ENCODE data around the gene GPR180.

GPR180 gene

GRCh38 chr13:94601446-94602431, at the start of gene GPR180:
GPR180 (plus strand) TSS chr13:94601857; CDS start chr13:94601928, 71 bp downstream.
- no peaks in the 10 kb centered on the region for H3K9me3 ChIP-seq (ENCODE audit: low read depth, low read length)
- DNase-seq (ENCODE audit: low read depth, low spot score): peak; percentile 97
- H3K36me3 ChIP-seq (ENCODE audit: insufficient read depth, low read length): peaks cover 18% of the 10 kb centered on the region; the same call in 1 of the 2 replicates
- peak; percentile 93 for TF ChIP-seq POLR2AphosphoS5 (IDR thresholded peaks at IDR 0.05; ENCODE audit: borderline replicate concordance, low read depth, low read length)
- no peak for TF ChIP-seq FOXP2 (optimal IDR thresholded peaks at IDR 0.05; ENCODE audit: control extremely low read depth, extremely low read length, insufficient read depth)
- TF ChIP-seq EZH2 (IDR thresholded peaks at IDR 0.05): no peak
- H3K27ac ChIP-seq: peak within 1 kb of the TSS; percentile 67; the same call in 1 of the 2 replicates
- peak within 1 kb of the TSS; percentile 98 for H3K4me3 ChIP-seq
- H3K9ac ChIP-seq (ENCODE audit: insufficient read length): peak within 1 kb of the TSS; percentile 85

GRCh38 chr13:94552095-94552494, 49.6 kb upstream of the GPR180 start:
- no peaks in the 10 kb centered on the region for H3K9me3 ChIP-seq (ENCODE audit: low read depth, low read length)
- no peak overlapping the region for H3K9ac ChIP-seq (ENCODE audit: insufficient read length)
- no peak overlapping the region for H3K27ac ChIP-seq
- TF ChIP-seq EZH2 (IDR thresholded peaks at IDR 0.05) (no peak), FOXP2 (optimal IDR thresholded peaks at IDR 0.05; ENCODE audit: control extremely low read depth, extremely low read length, insufficient read depth) (no peak), POLR2AphosphoS5 (IDR thresholded peaks at IDR 0.05; ENCODE audit: borderline replicate concordance, low read depth, low read length) (no peak)
- H3K36me3 ChIP-seq (ENCODE audit: insufficient read depth, low read length): no peaks in the 10 kb centered on the region
- DNase-seq (ENCODE audit: low read depth, low spot score): no peak
- no peak overlapping the region for H3K4me3 ChIP-seq

GRCh38 chr13:94553766-94554165, 47.9 kb upstream of the GPR180 start:
- Histone ChIP-seq H3K4me3 (no peak overlapping the region), H3K9me3 (ENCODE audit: low read depth, low read length) (no peaks in the 10 kb centered on the region), H3K27ac (no peak overlapping the region), H3K9ac (ENCODE audit: insufficient read length) (no peak overlapping the region), H3K36me3 (ENCODE audit: insufficient read depth, low read length) (no peaks in the 10 kb centered on the region)
- no peak for TF ChIP-seq FOXP2 (optimal IDR thresholded peaks at IDR 0.05; ENCODE audit: control extremely low read depth, extremely low read length, insufficient read depth)
- TF ChIP-seq EZH2 (IDR thresholded peaks at IDR 0.05): no peak
- no peak for TF ChIP-seq POLR2AphosphoS5 (IDR thresholded peaks at IDR 0.05; ENCODE audit: borderline replicate concordance, low read depth, low read length)
- no peak for DNase-seq (ENCODE audit: low read depth, low spot score)

GRCh38 chr13:94556041-94556440, 45.6 kb upstream of the GPR180 start:
- Histone ChIP-seq H3K9ac (ENCODE audit: insufficient read length) (no peak overlapping the region), H3K4me3 (no peak overlapping the region), H3K36me3 (ENCODE audit: insufficient read depth, low read length) (no peaks in the 10 kb centered on the region), H3K27ac (no peak overlapping the region), H3K9me3 (ENCODE audit: low read depth, low read length) (no peaks in the 10 kb centered on the region)
- TF ChIP-seq EZH2 (IDR thresholded peaks at IDR 0.05) (no peak), FOXP2 (optimal IDR thresholded peaks at IDR 0.05; ENCODE audit: control extremely low read depth, extremely low read length, insufficient read depth) (no peak), POLR2AphosphoS5 (IDR thresholded peaks at IDR 0.05; ENCODE audit: borderline replicate concordance, low read depth, low read length) (no peak)
- no peak for DNase-seq (ENCODE audit: low read depth, low spot score)

GRCh38 chr13:94556621-94557020, 45.0 kb upstream of the GPR180 start:
- H3K9me3 ChIP-seq (ENCODE audit: low read depth, low read length): no peaks in the 10 kb centered on the region
- no peaks in the 10 kb centered on the region for H3K36me3 ChIP-seq (ENCODE audit: insufficient read depth, low read length)
- no peak overlapping the region for H3K9ac ChIP-seq (ENCODE audit: insufficient read length)
- H3K27ac ChIP-seq: no peak overlapping the region
- H3K4me3 ChIP-seq: no peak overlapping the region
- no peak for TF ChIP-seq FOXP2 (optimal IDR thresholded peaks at IDR 0.05; ENCODE audit: control extremely low read depth, extremely low read length, insufficient read depth)
- no peak for TF ChIP-seq EZH2 (IDR thresholded peaks at IDR 0.05)
- no peak for TF ChIP-seq POLR2AphosphoS5 (IDR thresholded peaks at IDR 0.05; ENCODE audit: borderline replicate concordance, low read depth, low read length)
- DNase-seq (ENCODE audit: low read depth, low spot score): no peak

- TF ChIP-seq POLR2AphosphoS5 (IDR thresholded peaks at IDR 0.05; ENCODE audit: borderline replicate concordance, low read depth, low read length) (no peak), FOXP2 (optimal IDR thresholded peaks at IDR 0.05; ENCODE audit: control extremely low read depth, extremely low read length, insufficient read depth) (no peak), EZH2 (IDR thresholded peaks at IDR 0.05) (no peak)
These were observed 43.9 kb upstream of the GPR180 start for GRCh38 chr13:94557684-94558235.

DNA sequence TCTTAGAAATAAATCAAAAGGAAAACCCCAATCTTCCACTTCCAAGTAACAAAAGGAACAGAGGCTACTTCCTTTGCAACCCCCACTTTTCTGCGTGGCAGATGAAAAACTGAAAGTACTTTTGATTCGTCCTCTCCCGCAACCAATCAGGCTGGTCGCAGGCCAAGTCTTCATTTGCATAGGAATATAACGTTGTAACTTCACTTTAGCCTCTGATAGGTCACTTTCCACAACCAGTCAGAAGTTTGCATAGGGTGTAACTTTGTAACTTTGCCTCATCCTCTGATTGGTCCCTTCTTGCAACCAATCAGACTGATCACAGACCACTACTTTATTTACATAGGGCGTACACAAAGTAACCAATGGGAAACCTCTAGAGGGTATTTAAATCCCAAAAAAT, 42.9 kb upstream of the GPR180 start:
- TF ChIP-seq POLR2AphosphoS5 (IDR thresholded peaks at IDR 0.05; ENCODE audit: borderline replicate concordance, low read depth, low read length) (no peak), EZH2 (IDR thresholded peaks at IDR 0.05) (no peak), FOXP2 (optimal IDR thresholded peaks at IDR 0.05; ENCODE audit: control extremely low read depth, extremely low read length, insufficient read depth) (no peak)
- H3K9me3 ChIP-seq (ENCODE audit: low read depth, low read length): no peaks in the 10 kb centered on the region
- no peak for DNase-seq (ENCODE audit: low read depth, low spot score)
- H3K27ac ChIP-seq: no peak overlapping the region
- peaks cover 4% of the 10 kb centered on the region; the same call in 1 of the 2 replicates for H3K36me3 ChIP-seq (ENCODE audit: insufficient read depth, low read length)
- H3K4me3 ChIP-seq: no peak overlapping the region
- no peak overlapping the region for H3K9ac ChIP-seq (ENCODE audit: insufficient read length)

More at GRCh38 chr13:94557684-94558235, 43.9 kb upstream of the GPR180 start:
- Histone ChIP-seq H3K9ac (ENCODE audit: insufficient read length) (no peak overlapping the region), H3K36me3 (ENCODE audit: insufficient read depth, low read length) (no peaks in the 10 kb centered on the region), H3K4me3 (no peak overlapping the region), H3K27ac (no peak overlapping the region), H3K9me3 (ENCODE audit: low read depth, low read length) (no peaks in the 10 kb centered on the region)
- DNase-seq (ENCODE audit: low read depth, low spot score): no peak

DNA sequence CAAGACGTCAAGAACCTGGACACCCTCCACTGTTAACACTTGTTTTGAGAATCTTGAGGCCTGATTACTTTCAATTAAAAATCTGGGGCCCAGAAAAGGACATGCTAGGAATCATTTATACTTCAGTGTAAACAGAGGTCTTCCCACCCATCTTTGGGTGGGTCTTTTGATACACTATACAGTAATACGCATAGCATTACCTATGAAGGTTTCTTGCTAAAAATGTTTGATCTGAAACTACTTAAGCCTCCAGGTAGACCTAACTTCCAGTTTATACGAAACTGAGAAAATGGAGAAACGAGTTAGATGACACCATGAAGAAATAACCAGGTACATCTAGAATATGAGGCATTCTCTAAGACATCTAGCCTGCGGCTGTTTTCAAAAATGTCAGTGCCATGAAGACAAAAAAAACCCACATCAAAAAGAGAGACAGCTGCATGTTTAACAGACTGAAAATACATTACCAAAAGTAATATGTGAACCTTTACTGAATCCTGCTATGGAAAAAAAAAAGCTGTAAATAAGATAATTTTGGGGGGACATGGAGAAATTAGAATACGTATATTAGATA, 42.3 kb upstream of the GPR180 start:
- no peak overlapping the region for H3K9ac ChIP-seq (ENCODE audit: insufficient read length)
- H3K9me3 ChIP-seq (ENCODE audit: low read depth, low read length): no peaks in the 10 kb centered on the region
- H3K4me3 ChIP-seq: no peak overlapping the region
- no peak for DNase-seq (ENCODE audit: low read depth, low spot score)
- H3K27ac ChIP-seq: no peak overlapping the region
- peaks cover 4% of the 10 kb centered on the region; the same call in 1 of the 2 replicates for H3K36me3 ChIP-seq (ENCODE audit: insufficient read depth, low read length)
- TF ChIP-seq FOXP2 (optimal IDR thresholded peaks at IDR 0.05; ENCODE audit: control extremely low read depth, extremely low read length, insufficient read depth) (no peak), EZH2 (IDR thresholded peaks at IDR 0.05) (no peak), POLR2AphosphoS5 (IDR thresholded peaks at IDR 0.05; ENCODE audit: borderline replicate concordance, low read depth, low read length) (no peak)
